Measurements from ENCODE around the gene UBXN1. TPM values are rescaled to one million over a fixed set of nuclear protein-coding genes. Genes with fewer than 3 reads are reported as not detected.

Gene UBXN1
- polyA plus RNA-seq, 2 of the 4 experiments (the other 2 are of a cell fraction) = 117 to 120 TPM

GRCh38 chr11:62671608-62672389 is 7.1 kb downstream of the UBXN1 start, which contains the start of the genes LBHD1 and UQCC3:
TSS of gene LBHD1 (minus strand) at chr11:62672267. CDS start at chr11:62670031, 2,236 bp downstream.
TSS of gene UQCC3 (plus strand) at chr11:62671673. CDS start at chr11:62671746, 73 bp downstream.
- peak; percentile 86 to 92 for DNase-seq (ENCODE audit: low read depth in 1 of 2, low spot score in 1 of 2)
- no peak for FAIRE-seq
- CTCF ChIA-PET = interaction anchor here (0.6 to 9.0 kb wide), 10 partner anchors 7 to 95 kb away, joined by 3 to 72 read pairs (median 4); partner anchors contain the start of genes BSCL2, C11orf98, EML3 and GNG3
- Histone ChIP-seq H3K4me2 (peak within 1 kb of the TSS; percentile 64), H3K9me3 (no peaks in the 10 kb centered on the region), H3K4me3 (peak within 1 kb of the TSS; percentile 90), H3K4me1 (peaks cover 31% of the 10 kb centered on the region), H3K27ac (peak within 1 kb of the TSS; percentile 97 to 98)
- ATAC-seq = peak; percentile 81 to 86
- 2% methylated on average over 25 of the region's 59 CpGs for WGBS (ENCODE audit: missing lambda C conversion rate)
- POLR2A ChIA-PET = interaction anchor here (0.6 to 3.3 kb wide), 17 partner anchors 9 to 209 kb away, joined by 3 to 34 read pairs (median 6); partner anchors contain the start of genes B3GAT3, EEF1G, GANAB and HNRNPUL2
- TF ChIP-seq RCOR1 (IDR thresholded peaks at IDR 0.05; ENCODE audit: low read depth, low read length) (no peak), EHMT2 (IDR thresholded peaks at IDR 0.05; ENCODE audit: low read depth) (no peak), ZC3H11A (IDR thresholded peaks at IDR 0.05) (no peak), CHD2 (IDR thresholded peaks at IDR 0.05; ENCODE audit: low read length, partially characterized antibody) (no peak), HOXB5 (CRISPR knock-in tag; IDR thresholded peaks at IDR 0.05) (no peak), USF2 (IDR thresholded peaks at IDR 0.05) (no peak), POLR2A (IDR thresholded peaks at IDR 0.05; ENCODE audit: low read length) (peak; percentile 72), PHF8 (IDR thresholded peaks at IDR 0.05; ENCODE audit: borderline replicate concordance, low read depth) (no peak), ZFP36 (IDR thresholded peaks at IDR 0.05; ENCODE audit: borderline replicate concordance, partially characterized antibody) (no peak), ELK1 (IDR thresholded peaks at IDR 0.05; ENCODE audit: low read depth, low read length) (no peak), TFCP2L1 (CRISPR knock-in tag; IDR thresholded peaks at IDR 0.05) (0 out of 2 replicates have a peak, but pooled peaks have one; percentile 45), KDM1A (IDR thresholded peaks at IDR 0.05; ENCODE audit: low read depth) (no peak), RAD21 (conservative IDR thresholded peaks at IDR 0.05 in 1 of 2, IDR thresholded peaks at IDR 0.05 in 1 of 2) (no peak), HMGXB4 (CRISPR knock-in tag; IDR thresholded peaks at IDR 0.05; ENCODE audit: borderline replicate concordance) (peak; percentile 35; the same call in 1 of the 2 replicates), SMC3 (IDR thresholded peaks at IDR 0.05) (no peak), MAFK (IDR thresholded peaks at IDR 0.05; ENCODE audit: partially characterized antibody) (peak; percentile 39), BCL3 (IDR thresholded peaks at IDR 0.05) (peak; percentile 71; the same call in 2 of the 3 replicates), NR3C1 (IDR thresholded peaks at IDR 0.05) (no peak), FOSL2 (IDR thresholded peaks at IDR 0.05) (no peak), FOSL2 (CRISPR knock-in tag; IDR thresholded peaks at IDR 0.05) (no peak), NPAS2 (CRISPR knock-in tag; IDR thresholded peaks at IDR 0.05; ENCODE audit: borderline replicate concordance) (no peak), MAX (IDR thresholded peaks at IDR 0.05) (peak; percentile 88), NFE2L2 (conservative IDR thresholded peaks at IDR 0.05; ENCODE audit: low read length) (no peak), FOXS1 (CRISPR knock-in tag; IDR thresholded peaks at IDR 0.05) (no peak), SREBF2 (IDR thresholded peaks at IDR 0.05) (no peak)
- TF ChIP-seq, protein P1, sequence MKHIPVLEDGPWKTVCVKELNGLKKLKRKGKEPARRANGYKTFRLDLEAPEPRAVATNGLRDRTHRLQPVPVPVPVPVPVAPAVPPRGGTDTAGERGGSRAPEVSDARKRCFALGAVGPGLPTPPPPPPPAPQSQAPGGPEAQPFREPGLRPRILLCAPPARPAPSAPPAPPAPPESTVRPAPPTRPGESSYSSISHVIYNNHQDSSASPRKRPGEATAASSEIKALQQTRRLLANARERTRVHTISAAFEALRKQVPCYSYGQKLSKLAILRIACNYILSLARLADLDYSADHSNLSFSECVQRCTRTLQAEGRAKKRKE (CRISPR knock-in tag; IDR thresholded peaks at IDR 0.05; ENCODE audit: low read depth) = no peak
- TF ChIP-seq, protein P2, sequence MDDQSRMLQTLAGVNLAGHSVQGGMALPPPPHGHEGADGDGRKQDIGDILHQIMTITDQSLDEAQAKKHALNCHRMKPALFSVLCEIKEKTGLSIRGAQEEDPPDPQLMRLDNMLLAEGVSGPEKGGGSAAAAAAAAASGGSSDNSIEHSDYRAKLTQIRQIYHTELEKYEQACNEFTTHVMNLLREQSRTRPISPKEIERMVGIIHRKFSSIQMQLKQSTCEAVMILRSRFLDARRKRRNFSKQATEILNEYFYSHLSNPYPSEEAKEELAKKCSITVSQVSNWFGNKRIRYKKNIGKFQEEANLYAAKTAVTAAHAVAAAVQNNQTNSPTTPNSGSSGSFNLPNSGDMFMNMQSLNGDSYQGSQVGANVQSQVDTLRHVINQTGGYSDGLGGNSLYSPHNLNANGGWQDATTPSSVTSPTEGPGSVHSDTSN (IDR thresholded peaks at IDR 0.05) = peak; percentile 11; the same call in 1 of the 2 replicates
- TF ChIP-seq, protein P3, sequence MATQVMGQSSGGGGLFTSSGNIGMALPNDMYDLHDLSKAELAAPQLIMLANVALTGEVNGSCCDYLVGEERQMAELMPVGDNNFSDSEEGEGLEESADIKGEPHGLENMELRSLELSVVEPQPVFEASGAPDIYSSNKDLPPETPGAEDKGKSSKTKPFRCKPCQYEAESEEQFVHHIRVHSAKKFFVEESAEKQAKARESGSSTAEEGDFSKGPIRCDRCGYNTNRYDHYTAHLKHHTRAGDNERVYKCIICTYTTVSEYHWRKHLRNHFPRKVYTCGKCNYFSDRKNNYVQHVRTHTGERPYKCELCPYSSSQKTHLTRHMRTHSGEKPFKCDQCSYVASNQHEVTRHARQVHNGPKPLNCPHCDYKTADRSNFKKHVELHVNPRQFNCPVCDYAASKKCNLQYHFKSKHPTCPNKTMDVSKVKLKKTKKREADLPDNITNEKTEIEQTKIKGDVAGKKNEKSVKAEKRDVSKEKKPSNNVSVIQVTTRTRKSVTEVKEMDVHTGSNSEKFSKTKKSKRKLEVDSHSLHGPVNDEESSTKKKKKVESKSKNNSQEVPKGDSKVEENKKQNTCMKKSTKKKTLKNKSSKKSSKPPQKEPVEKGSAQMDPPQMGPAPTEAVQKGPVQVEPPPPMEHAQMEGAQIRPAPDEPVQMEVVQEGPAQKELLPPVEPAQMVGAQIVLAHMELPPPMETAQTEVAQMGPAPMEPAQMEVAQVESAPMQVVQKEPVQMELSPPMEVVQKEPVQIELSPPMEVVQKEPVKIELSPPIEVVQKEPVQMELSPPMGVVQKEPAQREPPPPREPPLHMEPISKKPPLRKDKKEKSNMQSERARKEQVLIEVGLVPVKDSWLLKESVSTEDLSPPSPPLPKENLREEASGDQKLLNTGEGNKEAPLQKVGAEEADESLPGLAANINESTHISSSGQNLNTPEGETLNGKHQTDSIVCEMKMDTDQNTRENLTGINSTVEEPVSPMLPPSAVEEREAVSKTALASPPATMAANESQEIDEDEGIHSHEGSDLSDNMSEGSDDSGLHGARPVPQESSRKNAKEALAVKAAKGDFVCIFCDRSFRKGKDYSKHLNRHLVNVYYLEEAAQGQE (IDR thresholded peaks at IDR 0.05) = no peak

Data from A549 (cell line).